Ovary (tissue), 3 donors: ENCODE results near the gene INSYN2A.

ENCODE experiments used
- CTCF ChIP-seq, 3 donors: fragments of 450-650 bp in 2 of 3; fragments of 200-600 bp in 1 of 3; IDR thresholded peaks; one replicate each; pipeline versions ENCODE4 v1.5.1 to v1.8.0; 2016 to 2022; ENCODE audit warnings: antibody characterized with exemption in 3 of 3, mild to moderate bottlenecking in 1 of 3
- EP300 ChIP-seq: sonication (generic); formaldehyde crosslinking; IDR thresholded peaks from one replicate; pipeline ENCODE4 v1.6.1; 2017; ENCODE audit warnings: antibody characterized with exemption
- POLR2A ChIP-seq: fragments of 450-650 bp; IDR thresholded peaks from one replicate; pipeline ENCODE4 v1.6.1; 2017; ENCODE audit warnings: antibody characterized with exemption, mild to moderate bottlenecking, moderate library complexity
- donor health status: DM: no; HTN: no; CAD: no.

DNA sequence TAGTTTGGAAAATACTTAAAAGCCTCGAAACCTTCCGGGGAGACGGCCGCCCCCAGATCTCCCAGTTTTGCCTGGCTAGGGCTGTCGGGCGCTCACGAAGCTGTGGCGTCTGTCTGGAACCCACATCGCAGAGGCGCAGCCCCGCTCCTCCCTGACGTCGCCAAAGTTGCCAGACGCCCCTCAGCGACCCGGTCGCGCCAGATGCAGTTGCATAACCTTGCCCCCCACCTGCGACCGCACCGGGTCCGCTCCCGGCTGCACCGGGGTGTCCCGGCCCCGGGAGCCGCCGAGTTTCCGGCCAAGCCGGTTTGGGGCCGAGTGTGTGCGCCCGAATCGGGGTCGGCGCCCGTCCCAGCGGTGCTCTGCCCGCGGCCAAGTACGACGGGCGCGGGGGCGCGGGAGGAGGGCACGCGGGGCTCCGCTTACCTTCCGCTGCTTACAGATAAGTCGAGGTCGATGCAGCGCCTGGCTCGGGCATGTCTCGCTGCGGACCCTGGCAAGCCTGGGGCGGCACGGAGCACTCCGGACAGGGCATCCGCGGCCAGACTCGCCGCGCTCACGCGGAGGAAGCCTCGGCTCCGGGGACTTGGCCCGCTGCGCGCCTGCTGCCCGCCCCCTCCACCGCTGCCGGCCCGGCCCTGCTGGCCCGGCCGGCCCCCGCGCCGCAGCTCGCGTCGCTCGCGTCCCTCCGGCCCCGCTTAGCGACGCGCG is 665 bp downstream of the INSYN2A start:
- TF ChIP-seq POLR2A = no peak
- TF ChIP-seq CTCF (IDR thresholded peaks at IDR 0.05) = no peak
- no peak for TF ChIP-seq EP300
